ENCODE measurements around the gene NR2F1.

NR2F1 gene

DNA sequence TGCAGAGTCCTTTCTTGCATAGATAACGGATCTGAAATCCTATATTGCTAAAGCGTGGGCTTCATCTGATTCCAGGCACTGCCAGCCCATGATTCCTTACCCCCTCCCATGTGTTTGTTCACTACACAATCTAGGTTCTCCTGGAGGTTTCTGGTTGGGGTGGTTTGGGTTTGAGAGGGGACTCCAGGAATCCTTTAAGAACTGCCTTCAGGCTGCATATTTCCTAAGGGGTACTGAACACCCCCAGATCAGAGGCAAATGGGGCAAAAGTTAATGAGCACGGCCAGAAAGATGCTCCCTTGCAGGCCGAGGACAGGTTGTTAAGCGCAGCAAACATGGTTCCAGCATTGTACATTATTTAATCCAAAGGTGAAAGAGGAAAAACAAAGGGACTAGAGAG is 9.9 kb downstream of the NR2F1 start:
- DNase-seq (ENCODE audit: low read depth), result no peak
- no peak for TF ChIP-seq MAX (IDR thresholded peaks at IDR 0.05; ENCODE audit: low read depth, low read length)
- TF ChIP-seq MYC (IDR thresholded peaks at IDR 0.05; ENCODE audit: low read depth, low read length), result no peak
- H3K4me3 ChIP-seq (ENCODE audit: low read depth, low read length), result no peak overlapping the region

DNA sequence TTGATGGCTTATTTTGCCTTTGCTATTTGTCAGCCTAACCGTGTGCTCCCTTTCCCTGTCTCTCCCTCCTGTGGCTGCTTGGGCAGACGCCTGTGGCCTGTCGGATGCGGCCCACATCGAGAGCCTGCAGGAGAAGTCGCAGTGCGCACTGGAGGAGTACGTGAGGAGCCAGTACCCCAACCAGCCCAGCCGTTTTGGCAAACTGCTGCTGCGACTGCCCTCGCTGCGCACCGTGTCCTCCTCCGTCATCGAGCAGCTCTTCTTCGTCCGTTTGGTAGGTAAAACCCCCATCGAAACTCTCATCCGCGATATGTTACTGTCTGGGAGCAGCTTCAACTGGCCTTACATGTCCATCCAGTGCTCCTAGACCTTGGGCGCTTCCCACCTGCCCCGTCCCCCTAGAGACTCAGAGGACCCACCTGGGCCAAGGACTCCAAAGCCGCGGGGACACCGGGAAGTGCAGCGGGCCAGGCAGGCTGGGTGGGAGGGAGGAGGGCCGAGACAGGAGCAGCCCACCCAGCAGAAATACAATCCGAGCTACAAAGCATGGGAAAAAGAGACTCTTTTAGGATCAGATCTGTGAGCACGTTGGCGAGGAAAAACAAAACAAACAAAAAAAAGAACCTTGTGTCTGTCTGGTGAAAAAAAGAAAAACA is 10.6 kb downstream of the NR2F1 start:
- no peak for TF ChIP-seq MAX (IDR thresholded peaks at IDR 0.05; ENCODE audit: low read depth, low read length)
- TF ChIP-seq POLR2A (IDR thresholded peaks at IDR 0.05; ENCODE audit: extremely low read depth, insufficient read length), result no peak
- no peak for TF ChIP-seq MYC (IDR thresholded peaks at IDR 0.05; ENCODE audit: low read depth, low read length)
- no peak for TF ChIP-seq CTCF (IDR thresholded peaks at IDR 0.05; ENCODE audit: low read depth, low read length)
- no peak overlapping the region for H3K4me3 ChIP-seq (ENCODE audit: low read depth, low read length)
- DNase-seq (ENCODE audit: low read depth), result no peak

DNA sequence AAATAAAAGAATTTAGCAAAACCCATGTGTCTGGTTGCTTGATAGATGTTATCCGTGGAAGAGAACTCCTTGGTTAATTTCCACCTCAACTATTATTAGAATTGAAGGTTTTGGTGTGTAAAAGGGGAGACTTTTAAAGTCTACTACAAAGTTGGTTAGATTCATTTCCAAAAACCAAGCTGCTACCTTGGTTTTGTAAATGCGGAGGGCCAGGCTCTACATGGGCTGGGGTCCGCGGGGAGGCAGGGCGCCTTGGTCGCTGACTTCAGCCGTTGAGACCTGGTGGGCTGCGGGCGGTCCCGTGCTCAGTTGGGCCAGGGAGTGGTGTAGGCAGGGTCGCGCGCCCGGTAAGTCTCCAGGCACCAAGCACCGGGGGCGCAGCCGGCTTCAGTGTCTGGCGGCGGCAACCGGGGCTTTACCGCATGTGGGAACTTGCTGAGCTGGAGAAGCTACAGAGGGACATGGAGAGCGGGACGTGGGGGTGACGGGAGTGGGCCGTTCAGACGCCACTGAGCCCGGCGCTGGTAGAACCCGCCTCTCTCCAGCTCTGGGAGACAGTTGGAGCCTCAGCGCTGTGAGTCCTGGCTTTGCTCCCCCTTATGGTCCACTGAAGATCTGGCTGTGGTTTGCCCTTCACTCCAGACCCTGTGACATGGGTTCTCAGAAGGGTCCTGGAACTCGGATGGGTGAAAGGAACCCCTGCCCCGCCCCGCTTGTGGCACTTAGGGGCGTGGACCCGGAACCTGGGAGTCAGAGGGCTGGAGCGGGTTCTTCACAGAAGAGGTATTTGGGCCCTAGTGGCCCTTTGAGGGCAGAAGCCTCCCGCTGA is 11.8 kb downstream of the NR2F1 start:
- TF ChIP-seq MYC (IDR thresholded peaks at IDR 0.05; ENCODE audit: low read depth, low read length), result no peak
- no peak for TF ChIP-seq POLR2A (IDR thresholded peaks at IDR 0.05; ENCODE audit: extremely low read depth, insufficient read length)
- TF ChIP-seq MAX (IDR thresholded peaks at IDR 0.05; ENCODE audit: low read depth, low read length), result no peak
- TF ChIP-seq CTCF (IDR thresholded peaks at IDR 0.05; ENCODE audit: low read depth, low read length), result no peak

DNA sequence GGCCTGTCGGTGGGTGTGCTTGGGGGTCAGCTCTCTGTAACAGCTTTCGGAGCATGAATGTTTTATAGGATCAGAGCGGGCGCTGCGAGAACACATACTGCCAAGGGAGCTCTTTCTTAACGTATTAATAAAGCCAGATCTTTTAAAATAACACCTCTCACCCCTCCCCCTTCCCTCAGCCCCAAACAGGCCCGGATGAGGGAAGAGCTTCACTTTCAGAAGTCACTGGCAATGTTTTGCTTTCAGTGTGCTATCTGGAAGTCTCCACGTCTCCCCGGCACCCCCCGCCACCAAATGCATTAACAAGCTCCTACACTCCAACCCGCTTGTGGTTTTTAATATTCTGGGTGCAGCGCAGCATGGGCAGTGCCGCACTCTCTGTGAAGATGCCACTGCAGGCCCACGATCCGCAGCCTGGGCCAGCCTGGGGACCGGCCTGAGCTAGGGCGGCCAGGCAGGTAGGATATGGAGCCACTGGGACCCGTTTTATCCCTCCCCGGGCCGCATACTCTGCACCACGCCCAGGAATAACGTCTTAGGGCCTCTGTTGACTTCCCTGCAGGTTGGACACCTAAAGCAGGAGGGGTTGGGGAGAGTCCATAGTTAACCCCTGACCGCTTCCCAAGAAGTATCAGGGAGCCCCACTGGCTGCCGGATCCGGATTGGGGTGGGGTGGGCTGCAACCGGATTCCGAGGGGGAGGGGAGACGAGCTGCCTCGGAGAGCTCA is 12.6 kb downstream of the NR2F1 start:
- no peak overlapping the region for H3K4me3 ChIP-seq (ENCODE audit: low read depth, low read length)
- DNase-seq (ENCODE audit: low read depth), result no peak
- no peak for TF ChIP-seq MAX (IDR thresholded peaks at IDR 0.05; ENCODE audit: low read depth, low read length)
- no peak for TF ChIP-seq POLR2A (IDR thresholded peaks at IDR 0.05; ENCODE audit: extremely low read depth, insufficient read length)
- no peak for TF ChIP-seq MYC (IDR thresholded peaks at IDR 0.05; ENCODE audit: low read depth, low read length)
- TF ChIP-seq CTCF (IDR thresholded peaks at IDR 0.05; ENCODE audit: low read depth, low read length), result no peak

More for the DNA sequence above, 11.8 kb downstream of the NR2F1 start:
- no peak for DNase-seq (ENCODE audit: low read depth)
- no peak overlapping the region for H3K4me3 ChIP-seq (ENCODE audit: low read depth, low read length)

DNA sequence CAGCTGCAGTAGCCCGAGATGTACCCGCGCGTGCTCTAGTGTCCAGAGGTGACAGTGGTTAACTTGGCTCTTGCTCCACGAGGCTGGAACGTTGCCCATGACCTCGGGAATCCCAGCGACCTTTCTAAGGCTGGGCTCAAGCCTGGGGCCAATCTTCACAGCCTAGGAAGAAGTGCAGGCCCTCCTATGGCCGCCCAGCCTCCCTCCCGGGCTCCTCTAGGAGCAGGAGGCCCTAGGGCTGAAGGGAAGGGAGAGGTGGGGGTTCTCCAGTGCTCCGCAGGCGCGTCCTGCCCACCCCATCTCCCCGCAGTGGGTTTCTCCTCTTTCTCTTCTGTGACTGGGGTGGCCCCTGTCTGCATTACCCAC is 13.3 kb downstream of the NR2F1 start:
- no peak for DNase-seq (ENCODE audit: low read depth)
- no peak overlapping the region for H3K4me3 ChIP-seq (ENCODE audit: low read depth, low read length)
- TF ChIP-seq MYC (IDR thresholded peaks at IDR 0.05; ENCODE audit: low read depth, low read length), result no peak
- no peak for TF ChIP-seq POLR2A (IDR thresholded peaks at IDR 0.05; ENCODE audit: extremely low read depth, insufficient read length)
- TF ChIP-seq MAX (IDR thresholded peaks at IDR 0.05; ENCODE audit: low read depth, low read length), result no peak
- no peak for TF ChIP-seq CTCF (IDR thresholded peaks at IDR 0.05; ENCODE audit: low read depth, low read length)

All from NB4 (cell line).